Activated CD4-positive, CD25-positive, alpha-beta regulatory T cell treated with anti-CD3 and anti-CD28 coated beads, Interleukin-2, amount 50 U/mL, for 72 hours (primary cell): ENCODE results near the gene TLE2.
A peak's percentile ranks its signal among the peaks of the same experiment; 100 is the strongest.
"Not testable (repeated sequence)": the region's sequence is repeated elsewhere in the genome, so short reads cannot be mapped to it uniquely, and the experiment has no call there.

ENCODE experiments used
- DNase-seq: peaks from one replicate; pipeline ENCODE4 v3.0.0; 2021

Gene TLE2

DNA sequence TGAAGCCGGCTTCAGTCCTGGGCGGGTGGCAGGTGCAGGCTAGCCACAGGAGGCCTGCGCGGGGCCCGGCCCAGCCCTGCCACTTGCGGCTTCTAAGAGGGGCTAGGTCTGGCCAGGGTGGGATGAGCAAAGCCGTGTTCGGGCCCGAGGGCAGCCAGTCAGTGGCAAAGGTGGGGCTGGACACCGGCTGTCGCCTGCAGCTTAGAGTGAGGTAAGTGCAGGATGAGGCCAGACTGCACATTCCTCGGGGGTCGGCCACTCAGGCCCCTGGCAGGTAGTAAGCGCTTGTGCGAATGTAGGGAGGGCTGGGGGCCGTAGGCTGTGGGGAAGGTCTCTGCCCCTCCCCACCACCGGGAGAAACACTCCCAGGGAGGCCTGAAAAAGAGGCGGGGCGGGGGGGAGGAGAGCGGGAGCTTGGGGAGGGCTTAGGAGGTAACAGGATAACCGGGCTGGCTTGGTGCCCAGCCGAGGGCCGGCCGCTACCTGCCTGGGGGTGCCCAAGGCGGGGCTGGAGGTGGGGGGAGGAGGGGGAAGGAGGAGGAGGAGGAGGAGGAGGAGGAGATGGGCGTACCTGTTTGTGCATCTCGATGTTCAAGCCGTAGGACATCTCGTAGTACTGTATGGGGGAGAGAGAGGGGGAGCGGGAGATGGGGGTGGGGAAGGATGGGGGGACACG, 26.8 kb upstream of the TLE2 start:
- DNase-seq: no peak

DNA sequence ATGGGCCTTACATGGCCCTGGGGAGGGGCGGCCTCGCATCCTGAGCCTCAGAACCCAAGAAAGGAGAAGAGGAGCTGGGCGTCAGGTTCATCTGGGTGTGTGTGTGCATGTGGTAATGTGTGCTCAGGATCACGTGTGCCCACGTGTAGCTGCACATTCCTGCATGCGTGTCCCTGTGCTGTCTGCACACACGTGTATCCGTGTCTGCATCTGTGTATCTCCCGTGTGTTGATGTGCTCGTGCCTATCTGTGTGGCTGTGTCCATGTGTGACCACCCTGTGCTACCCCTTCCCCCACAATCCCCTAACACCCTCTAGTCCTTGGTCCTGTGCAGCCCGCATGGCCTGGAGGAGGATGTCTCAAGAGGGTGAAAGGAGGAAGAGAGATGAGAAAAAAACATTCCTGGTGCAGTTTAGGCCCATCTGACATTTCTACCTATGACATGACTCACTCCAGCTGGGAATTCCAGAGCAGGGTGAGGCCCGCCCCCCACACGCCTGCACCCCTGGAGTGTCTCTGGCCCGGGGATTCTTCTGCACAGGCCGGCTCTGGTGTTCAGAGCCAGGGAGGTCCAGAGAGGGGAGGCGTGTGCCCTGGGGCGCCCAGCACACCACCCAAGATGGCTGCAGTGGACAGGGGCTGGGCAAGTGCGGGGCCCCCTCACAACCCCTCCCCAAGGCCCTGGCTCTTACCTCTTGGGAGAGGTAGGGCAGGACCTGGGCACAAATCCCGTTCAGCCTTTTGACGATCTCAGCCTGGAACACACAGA, 26.1 kb upstream of the TLE2 start:
- no peak for DNase-seq

DNA sequence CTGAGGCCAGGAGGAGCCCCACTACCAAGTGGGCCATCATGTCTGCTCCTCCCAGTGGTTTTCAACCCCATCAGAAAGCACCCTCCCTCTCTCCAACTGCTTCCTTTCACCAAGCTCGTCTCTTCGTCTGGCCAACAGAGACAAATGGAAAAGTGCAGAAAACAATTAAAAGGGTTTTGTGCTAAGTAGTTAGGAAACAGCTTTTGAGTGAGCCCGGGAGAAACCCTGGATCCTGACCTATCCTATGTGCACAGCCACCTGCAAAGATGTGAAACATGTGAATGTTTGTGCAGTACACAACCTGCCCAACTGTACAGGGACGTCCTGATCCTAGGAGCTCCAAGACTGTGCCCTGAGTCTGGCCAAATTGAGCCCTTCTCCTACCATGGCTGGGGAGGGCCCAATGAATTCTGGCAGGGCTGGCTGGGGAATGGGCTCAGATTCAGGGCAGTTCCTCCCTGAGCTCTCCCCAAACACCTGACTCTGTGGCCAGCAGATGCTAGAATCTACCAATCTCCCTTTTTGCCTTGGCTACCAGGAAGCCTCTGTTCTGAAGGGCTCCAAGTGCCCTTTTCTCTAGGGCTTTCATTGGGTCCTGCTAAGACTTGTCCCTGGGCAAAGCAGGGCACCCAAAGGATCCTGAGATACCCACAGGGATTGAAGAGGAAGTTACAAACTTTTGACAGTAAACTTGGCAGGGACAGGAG, 25.3 kb upstream of the TLE2 start:
- DNase-seq: no peak

DNA sequence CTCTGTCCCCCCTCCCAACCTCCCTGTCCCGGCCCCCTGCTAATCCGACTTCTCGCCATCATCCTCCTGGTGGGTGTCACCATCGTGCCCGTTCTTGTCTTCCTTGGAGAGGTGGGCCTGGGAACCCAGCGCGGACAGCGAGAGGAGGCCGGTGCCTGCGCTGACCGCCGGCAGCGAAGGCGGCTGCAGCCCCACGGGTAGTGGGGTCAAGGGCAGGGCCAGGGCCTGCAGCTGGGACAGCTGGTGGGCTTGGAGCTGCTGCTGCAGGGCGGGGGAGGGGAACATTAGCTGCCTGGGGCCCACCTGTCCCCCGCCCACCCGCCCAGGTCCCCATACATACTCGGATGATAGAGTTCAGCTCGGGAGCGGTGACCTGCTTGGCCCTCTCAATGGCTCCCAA, 24.7 kb upstream of the TLE2 start:
- DNase-seq: no peak

DNA sequence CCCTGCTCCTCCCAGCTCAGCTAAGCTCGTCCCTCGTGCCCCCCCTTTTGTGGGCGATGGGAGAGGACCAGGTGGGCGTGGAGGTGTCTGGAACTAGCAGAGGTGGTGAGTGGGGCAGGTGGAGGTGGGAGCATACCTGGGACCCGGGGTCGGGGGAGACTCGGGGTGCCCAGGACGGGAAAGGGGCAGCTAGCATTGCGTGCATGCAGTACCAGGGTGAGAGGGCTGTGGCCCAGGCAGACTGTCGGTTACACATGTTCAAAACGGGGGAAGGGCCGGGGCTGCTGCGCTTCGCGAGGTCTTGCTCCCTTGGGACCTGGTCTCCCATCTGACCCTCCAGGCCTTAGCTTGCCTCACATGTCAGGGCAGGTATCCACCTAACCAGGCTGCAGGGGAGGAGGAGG, 24.1 kb upstream of the TLE2 start:
- no peak for DNase-seq

DNA sequence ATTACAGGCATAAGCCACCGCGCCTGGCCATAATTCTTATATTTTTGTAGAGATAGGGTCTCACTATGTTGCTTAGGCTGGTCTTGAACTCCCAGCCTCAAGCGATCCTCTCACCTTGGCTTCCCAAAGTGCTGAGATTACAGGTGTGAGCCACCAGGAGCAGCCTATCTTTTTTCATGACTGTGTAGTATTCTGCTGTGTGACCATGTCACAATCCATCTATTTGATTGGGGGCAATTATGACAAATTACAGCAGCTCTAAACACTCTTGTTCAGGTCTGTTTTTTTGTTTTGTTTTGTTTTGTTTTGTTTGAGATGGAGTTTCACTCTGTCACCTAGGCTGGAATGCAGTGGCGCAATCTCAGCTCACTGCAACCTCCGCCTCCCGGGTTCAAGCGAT, 20.9 kb upstream of the TLE2 start:
- not testable (repeated sequence) for DNase-seq

DNA sequence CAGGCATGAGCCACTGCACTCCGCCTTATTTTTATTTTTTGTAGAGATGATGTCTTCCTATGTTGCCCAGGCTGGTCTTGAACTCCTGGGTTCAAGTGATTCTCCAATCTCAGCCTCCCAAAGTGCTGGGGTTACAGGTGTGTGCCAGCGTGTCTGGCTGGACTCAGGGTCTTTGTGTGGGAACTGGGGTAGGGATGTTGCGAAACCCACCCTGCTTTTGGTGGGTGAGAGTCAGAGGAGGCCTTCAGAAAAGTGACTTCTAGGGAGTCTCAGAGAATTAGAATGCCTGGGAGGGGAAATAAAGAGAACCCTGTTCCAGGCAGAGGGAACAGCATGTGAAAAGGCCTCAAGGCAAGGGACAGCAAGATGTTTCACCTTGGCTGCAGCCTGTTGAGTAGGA, 20.0 kb upstream of the TLE2 start:
- DNase-seq: no peak

DNA sequence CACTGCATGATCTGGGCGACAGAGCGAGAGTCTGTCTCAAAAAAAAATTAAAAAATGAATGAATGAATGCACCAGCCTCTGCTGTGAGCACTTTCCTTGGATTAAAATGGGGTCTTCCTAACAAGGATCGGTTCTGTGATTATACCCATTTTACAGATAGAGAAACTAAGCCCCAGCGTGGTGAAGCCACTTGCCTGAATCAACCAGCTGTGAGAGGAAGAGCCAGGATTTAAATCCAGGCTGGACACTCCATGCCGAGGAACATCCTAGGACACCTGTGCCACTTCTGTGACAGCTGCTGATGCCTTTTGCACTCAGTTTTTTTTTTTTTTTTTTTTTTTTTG, 19.1 kb upstream of the TLE2 start:
- no peak for DNase-seq

DNA sequence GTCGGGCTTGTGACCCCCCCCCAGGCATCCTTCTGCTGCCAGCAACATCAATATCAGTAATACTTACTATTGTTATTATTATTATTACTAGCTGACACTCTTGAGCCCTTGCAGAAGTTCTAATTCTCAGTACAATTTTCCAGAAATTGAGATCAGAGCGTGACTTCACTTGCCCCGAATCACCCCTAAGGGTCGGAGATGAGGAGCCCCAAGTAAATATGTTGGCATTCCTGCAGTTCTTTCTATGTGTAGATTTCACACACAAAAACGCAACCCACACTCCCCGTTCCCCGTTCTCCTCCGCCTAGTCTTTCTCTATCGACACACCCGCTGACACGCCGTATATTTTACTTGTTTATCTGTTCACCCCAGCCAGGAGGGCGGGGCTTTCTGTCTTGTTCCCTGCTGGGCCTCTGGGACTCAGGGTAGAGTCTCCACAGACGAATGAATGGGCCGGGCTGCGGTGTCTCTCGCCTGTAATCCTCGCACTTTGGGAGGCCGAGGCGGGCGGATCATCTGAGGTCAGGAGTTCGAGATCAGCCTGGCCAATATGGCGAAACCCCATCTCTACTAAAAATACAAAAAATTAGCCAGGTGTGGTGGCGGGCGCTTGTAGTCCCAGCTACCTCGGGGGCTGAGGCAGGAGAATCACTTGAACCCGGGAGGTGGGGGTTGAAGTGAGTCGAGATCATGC, 18.6 kb upstream of the TLE2 start:
- DNase-seq: peak; percentile 53

DNA sequence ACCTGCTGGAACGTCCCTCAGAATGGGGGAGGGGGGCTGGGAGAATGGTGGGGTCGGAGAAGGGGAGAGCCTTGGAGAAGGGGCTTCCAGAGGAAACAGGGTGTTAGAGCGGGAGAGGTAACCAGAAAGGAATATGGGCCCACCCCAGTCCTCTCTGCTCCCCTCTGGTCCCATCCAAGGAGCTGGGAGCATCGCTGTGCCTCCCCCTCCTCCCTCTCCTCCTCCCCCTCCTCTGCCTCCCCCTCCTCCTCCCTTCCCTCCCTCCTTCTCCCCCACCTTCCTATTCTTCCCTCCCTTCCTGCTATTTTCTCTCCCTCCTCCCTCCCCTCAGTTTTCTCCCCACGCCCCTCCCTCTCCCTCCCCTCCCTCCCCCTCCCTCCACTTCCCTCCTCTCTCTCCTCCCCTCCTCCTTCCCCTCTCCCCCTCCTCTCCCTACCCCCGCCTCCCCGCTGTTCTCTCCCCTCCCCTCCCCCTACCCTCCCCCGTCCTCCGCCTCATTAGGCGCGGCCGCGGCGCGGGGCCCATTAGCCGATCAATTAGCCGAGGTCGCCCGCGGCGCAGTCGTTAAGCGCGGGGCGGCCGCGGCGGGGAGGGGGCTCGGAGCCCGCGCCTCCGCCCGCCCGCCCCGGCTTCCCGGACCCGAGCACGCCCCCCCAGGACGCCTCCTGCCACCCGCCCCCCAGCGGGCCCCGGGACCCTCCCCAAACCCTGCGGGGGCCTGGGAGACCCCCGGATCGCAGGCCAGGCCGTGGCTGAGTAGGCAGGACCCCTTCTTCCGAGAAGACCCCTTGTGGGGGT, 17.8 kb upstream of the TLE2 start:
- no peak for DNase-seq

DNA sequence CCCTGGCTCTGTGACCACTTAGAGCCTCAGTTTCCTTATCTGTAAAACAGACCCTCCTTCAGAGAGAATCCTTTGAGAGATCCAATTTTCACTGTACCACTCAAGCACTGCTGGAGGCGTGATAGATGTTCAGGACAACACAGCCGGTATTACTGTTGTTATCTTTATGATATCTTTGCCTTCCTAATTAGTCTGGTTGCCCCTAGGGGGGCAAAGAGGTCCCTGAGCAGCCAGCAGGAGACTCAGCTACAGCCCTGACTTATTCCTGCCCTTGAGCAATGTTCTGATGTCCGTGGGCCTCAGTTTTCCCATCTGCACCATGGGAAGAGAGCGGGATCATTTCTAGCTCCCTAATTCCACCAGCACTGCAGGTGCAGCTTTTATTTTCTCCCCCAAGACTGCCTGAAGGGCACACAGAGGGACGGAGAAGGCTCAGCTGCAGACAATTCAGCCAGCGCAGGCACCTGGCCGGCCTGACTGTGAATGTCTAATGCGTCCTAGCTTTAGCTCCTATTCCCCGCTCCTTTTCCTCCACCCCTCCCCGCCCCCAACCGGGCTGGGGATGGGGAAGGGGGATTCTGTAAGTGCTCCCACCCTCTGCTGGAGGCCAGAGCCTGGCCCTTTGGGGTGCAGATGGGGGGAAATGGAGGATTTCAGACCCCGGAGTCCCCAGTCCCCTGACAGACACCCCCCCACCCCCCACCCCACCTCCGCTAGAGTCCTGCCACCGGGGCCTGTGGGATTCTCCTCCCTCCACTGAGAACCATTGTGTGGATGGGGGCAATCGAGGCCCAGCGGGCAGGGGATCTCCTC, 17.0 kb upstream of the TLE2 start:
- no peak for DNase-seq

DNA sequence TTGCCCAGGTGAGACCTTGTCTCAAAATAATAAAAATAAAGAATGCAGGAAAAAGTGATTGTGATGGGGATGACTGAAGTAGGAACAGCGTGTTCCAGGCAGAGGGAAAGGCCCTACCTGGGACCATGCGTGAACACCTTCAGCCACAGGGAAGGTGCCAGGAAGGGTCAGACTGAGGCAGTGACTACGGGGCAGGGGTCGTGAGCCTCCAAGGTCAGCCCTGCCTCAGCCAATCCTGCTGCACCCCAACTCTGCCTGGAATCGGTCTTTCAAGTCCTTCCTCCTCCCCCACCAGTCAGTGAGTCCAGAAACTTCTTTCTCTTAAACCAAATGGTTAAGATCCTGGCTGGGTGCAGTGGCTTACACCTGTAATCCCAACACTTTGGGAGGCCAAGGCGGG, 16.1 kb upstream of the TLE2 start:
- DNase-seq: no peak

DNA sequence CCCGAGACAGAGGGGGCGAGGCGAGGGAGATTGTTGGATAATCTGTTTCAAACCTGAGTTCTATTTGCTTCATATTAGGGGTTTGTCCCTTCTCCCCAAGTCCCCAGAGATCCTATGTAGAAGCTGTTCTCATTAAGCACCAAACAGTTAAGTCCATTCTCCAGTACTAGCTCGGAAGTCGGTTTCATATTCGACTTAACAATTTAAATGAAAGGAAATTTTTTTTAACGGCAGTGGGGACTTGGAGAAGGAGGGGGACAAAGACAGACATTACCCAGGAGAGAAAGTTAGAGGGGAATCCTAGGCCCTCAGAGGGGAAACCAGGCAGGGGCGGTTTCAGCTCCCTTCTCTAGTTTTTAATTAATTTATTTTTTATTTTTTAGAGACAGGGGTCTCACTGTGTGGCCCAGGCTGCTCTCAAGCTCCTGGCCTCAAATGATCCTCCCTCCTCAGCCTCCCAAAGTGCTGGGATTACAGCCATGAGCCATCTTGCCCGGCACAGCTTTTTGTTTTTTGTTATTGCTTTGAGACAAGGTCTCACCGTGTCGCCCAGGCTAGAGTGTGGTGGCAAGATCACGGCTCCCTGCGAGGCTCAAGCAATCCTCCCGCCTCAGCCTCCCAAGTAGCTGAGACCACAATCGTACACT, 13.7 kb upstream of the TLE2 start:
- no peak for DNase-seq

DNA sequence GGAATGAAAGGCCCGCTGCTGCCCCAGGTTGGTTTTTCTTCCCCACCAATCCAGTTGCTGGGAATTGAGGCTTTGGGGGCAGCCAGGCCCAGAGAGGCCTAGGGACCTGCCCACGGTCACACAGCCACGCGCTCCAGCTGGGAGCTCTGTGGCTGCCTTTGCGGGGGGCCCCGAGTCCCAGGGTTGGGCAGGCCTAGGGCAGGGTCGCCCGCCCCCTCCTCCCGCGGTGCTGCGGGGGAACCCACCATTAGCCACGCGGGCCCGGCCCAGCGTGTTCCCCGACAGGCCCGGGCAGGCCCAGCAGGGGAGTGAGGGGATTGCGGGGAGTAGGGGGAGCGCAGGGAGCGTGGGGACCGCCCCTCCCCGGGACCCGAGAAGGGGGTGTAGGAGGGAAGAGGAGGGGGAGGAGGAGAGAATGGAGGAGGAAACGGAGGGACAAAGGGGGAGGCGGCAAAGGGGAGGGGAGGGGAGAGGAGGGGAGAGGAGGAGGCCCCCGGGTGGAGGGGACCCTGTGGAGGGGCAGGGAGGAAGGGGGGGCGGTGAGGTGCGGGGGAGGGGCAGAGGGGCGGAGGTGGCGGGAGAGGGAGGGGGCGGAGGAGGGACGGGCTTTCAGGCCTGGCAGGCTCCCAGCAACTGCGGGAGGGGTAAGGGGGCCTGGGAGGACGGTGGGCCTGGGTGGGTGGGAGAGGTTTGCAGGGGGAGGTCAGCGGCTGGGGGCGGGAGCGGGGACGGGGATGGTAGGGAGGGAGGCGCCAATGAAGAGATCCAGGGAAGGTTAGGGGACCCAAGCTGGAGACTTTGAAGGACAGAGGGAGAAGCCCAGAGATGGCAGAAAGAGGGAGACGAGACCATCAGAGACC, 12.9 kb upstream of the TLE2 start:
- DNase-seq: no peak

DNA sequence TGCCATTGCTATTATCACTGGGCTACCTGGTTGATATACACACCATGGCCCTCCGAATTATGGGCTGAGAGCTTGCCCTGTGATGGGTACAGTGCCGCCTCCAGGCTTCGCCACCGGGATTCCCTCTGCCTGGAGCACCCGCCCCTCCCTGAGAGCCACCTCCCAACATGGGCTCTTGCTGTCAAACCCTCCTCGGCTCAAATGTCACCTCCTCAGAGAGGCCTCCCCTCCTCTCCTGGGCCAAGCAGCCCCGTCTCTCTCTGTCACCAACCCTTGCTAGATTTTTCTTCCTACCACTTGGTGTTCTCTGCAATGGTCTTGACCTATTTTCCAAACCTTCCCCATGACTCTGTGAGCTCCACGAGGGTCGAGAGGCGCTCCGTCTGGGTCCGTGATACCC, 12.2 kb upstream of the TLE2 start:
- no peak for DNase-seq

DNA sequence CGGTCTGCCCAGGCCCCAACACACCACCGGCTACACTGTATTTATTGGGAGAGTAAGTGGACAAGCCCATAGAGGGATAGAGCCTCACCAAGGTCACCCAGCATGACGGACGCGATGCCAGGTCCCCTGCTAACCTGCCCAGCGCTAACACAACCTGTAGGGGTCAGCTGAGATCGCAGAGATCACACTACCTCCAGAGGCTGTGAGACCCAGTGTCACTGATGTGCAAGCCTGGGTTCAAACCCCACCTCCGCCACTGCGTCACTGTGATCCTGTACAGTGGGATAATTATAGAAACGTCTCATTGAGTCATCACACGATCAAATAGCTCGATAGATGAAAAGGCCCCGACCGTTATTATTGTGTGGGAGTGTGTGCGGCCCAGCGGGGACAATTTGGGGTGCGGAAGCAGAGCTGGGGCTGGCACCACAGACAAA, 10.6 kb upstream of the TLE2 start:
- DNase-seq: no peak

DNA sequence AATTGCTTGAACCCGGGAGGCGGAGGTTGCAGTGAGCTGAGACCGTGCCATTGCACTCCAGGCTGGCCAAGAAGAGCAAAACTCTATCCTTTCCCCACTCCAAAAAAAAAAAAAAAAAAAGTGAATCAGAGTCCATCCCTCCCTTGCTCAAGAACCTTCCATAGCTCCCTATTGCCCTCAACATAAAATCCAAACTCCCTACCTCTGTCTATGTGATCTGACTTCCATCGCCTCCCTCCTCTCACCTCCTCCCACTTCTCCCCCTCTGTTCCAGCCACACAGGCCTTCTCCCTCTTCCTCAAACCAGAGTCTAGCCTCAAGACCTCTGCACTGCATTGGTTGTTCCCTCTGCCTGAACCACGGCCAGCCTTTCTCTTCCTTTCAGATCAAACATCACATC, 10.0 kb upstream of the TLE2 start:
- no peak for DNase-seq

DNA sequence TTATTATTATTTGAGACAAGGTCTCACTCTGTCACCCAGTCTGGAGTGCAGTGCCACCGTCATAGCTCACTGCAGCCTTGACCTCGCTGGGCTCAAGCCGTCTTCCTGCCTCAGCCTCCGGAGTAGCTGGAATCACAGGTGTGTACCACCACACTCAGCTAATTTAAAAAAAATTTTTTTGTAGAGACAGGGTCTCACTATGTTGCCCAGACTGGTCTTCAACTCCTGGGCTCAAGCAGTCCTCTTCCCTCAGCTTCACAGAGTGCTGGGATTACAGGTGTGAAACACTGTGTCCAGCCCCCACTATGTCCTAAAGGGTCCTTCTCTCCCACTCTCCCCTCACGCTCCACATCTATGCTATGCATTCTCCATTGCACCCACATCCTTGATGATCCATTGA, 9.1 kb upstream of the TLE2 start:
- no peak for DNase-seq

DNA sequence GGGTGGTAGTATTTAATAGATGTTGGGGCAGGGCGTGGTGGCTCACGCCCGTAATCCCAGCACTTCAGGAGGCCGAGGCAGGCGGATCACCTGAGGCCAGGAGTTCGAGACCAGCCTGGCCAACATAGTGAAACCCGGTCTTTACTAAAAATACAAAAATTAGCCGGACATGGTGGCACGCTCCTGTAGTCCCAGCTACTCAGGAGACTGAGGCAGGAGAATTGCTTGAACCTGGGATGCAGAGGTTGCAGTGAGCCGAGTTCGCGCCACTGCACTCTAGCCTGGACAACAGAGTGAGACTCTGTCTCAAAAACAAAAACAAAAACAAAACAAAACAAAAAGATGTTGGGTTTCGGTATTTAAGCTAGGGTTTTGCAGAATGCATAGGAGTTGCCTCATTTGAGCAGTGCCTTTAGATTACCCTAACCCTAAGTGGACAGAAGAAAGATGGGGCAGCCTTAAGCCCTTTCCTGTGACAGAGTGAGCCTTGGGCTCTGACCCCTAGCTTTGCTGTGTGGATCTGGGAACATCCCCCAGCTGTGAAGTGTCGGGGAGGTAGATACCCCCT, 8.0 kb upstream of the TLE2 start:
- DNase-seq: not testable (repeated sequence)
